Endothelial cell of hepatic sinusoid (primary cell): ENCODE measurements around the gene MYT1.
"Not testable (repeated sequence)": the region's sequence is repeated elsewhere in the genome, so short reads cannot be mapped to it uniquely, and the experiment has no call there.

Experiments used
- in situ Hi-C: cut with HindIII; loops from 2 replicates; pipeline ENCODE4 v1.10.0; 2017; ENCODE audit warnings: low sequenced_read_pairs

Gene MYT1

GRCh38 chr20:64226686-64227580, 62.7 kb downstream of the MYT1 start:
- in situ Hi-C loops: no loop called here

- in situ Hi-C loops: no loop called here
Measured at GRCh38 chr20:64228086-64228653, 63.9 kb downstream of the MYT1 start.

GRCh38 chr20:64228751-64229506, 64.7 kb downstream of the MYT1 start:
- in situ Hi-C loops: no loop called here

- in situ Hi-C loops: no loop called here
Measured at GRCh38 chr20:64229507-64230061, 65.3 kb downstream of the MYT1 start.

- in situ Hi-C loops: no loop called here
Measured at GRCh38 chr20:64230461-64231145, 66.4 kb downstream of the MYT1 start.

GRCh38 chr20:64231621-64232550, 67.6 kb downstream of the MYT1 start:
- in situ Hi-C loops: no loop called here

GRCh38 chr20:64232794-64233193, 68.5 kb downstream of the MYT1 start:
- in situ Hi-C loops: no loop called here

GRCh38 chr20:64233725-64234124, 69.5 kb downstream of the MYT1 start:
- in situ Hi-C loops: no loop called here

- in situ Hi-C loops: no loop called here
Measured at GRCh38 chr20:64234291-64234791, 70.1 kb downstream of the MYT1 start.

GRCh38 chr20:64234921-64235565, 70.8 kb downstream of the MYT1 start:
- in situ Hi-C loops: not testable (repeated sequence)

- in situ Hi-C loops: no loop called here
Measured at GRCh38 chr20:64236137-64237088, 72.2 kb downstream of the MYT1 start.

GRCh38 chr20:64237316-64237715, 73.1 kb downstream of the MYT1 start:
- in situ Hi-C loops: no loop called here

GRCh38 chr20:64238115-64238825, 74.0 kb downstream of the MYT1 start:
- in situ Hi-C loops: no loop called here

GRCh38 chr20:64238851-64239387, 74.7 kb downstream of the MYT1 start:
- in situ Hi-C loops: no loop called here

GRCh38 chr20:64239449-64240242, 75.4 kb downstream of the MYT1 start:
- in situ Hi-C loops: no loop called here
